HG03439 (cell line): Measurements from ENCODE around the gene FCGR2B.
"Not testable (repeated sequence)": the region's sequence is repeated elsewhere in the genome, so short reads cannot be mapped to it uniquely, and the experiment has no call there.

Source experiments
- ATAC-seq: cut with Tn5 transposase; IDR thresholded peaks from one replicate; pipeline ENCODE4 v1.9.1; 2021; ENCODE audit warnings: mild to moderate bottlenecking, moderate library complexity; ENCODE audit not compliant: unreplicated experiment

The FCGR2B gene

DNA sequence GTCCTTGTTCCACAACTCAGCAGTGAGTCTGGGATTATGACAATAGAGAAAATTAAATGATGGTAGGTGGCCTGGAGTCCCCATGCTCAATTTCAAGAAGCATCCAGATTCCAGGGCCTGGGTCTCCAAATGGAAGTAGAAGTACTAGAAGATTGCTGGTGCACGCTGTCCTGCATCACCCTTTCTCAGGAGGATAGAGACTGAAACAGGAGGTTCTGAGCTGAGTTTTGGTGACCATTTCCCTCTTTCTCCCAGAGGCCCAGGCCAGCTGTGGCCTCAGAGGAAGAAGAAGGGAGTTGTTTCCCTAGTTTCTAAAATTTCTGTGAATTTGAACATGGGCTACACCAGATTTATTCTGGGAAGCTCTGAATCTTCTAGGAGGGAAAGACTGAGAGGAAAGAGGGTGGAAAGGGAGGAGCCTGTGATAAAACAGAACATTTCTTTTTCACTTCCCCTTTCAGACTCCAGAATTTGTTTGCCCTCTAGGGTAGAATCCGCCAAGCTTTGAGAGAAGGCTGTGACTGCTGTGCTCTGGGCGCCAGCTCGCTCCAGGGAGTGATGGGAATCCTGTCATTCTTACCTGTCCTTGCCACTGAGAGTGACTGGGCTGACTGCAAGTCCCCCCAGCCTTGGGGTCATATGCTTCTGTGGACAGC is at the start of gene FCGR2B:
FCGR2B (plus strand) TSS at position 460 of the 656 bp plus-strand sequence; CDS start at position 559, 99 bp downstream.
- peak; percentile 65 for ATAC-seq

DNA sequence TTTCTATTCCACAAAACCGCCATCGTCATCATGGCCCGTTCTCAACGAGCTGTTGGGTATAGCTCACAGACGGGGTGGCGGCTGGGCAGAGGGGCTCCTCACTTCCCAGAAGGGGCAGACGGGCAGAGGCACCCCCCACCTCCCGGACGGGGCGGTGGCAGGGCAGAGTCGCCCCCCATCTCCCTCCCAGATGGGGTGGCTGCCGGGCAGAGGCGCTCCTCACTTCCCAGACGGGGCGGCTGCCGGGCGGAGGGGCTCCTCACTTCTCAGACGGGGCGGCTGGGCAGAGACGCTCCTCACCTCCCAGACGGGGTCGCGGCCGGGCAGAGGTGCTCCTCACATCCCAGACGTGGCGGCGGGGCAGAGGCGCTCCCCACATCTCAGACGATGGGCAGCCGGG is 46.5 kb upstream of the FCGR2B start:
- ATAC-seq, result not testable (repeated sequence)

DNA sequence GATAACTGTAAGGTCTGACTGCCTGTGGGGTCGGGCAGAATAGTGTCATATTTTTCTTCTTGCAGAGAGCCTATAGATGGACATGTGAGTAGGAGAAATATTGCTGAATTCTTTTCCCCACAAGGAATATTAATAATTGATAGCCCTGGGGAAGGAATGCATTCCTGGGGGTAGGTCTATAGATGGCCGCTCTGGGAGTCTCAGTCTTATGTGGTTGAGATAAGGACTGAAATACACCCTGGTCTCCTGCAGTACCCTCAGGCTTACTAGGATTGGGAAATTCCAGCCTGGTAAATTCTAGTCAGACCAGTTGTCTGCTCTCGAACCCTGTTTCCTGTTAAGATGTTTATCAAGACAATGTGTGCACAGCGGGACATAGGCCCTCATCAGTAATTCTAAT is 44.4 kb upstream of the FCGR2B start:
- ATAC-seq, result not testable (repeated sequence)

DNA sequence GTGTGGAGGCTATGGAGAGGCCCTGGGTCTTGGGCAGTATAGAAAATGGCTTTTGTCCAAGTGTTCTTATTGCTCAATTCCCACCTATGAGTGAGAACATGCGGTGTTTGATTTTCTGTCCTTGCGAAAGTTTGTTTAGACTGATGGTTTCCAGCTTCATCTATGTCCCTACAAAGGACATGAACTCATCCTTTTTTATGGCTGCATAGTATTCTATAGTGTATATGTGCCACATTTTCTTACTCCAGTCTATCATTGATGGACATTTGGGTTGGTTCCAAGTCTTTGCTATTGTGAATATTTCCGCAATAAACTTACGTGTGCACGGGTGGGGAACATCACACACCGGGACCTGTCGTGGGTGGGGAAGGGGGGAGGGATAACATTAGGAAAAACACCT is 42.5 kb upstream of the FCGR2B start:
- ATAC-seq, result not testable (repeated sequence)

DNA sequence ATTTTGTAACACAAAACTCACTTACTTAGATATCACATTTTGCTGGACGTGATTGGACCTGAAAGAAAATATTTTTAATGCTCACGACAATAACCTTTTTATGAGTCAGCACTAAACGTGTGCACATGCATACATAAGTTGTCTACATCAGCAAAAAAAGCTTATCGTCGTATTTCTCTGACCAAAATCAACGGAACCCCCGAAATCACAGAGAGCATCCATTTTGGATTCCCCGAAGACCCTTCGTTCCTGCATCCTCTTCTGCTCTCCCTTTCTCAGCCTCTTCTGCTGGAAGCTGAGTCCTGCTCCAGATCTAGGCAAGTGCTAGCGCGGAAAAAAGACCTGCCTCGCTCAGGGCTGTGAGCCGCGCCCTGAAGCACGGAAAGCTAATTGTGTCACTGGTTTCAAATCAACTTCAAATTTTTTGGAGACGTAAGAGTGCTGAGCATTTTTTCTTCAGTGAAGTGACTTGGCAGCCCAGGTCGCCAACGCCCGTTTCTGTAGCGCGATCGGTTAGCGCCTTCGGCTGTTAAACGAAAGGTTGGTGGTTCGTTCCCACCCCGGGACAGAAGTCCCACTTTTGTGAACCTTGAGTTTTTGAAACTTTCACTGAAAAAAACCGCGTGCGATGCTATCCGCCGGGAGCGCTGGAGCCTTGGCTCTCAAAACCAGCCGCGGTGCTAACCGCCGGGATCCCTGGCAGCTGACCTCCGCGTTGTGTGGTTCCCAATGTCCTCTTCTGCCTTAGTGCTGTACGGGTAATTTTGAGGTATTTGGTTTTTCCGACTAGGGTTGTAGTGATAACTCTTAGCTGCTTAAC is 41.6 kb upstream of the FCGR2B start:
- ATAC-seq, result peak; percentile 69

DNA sequence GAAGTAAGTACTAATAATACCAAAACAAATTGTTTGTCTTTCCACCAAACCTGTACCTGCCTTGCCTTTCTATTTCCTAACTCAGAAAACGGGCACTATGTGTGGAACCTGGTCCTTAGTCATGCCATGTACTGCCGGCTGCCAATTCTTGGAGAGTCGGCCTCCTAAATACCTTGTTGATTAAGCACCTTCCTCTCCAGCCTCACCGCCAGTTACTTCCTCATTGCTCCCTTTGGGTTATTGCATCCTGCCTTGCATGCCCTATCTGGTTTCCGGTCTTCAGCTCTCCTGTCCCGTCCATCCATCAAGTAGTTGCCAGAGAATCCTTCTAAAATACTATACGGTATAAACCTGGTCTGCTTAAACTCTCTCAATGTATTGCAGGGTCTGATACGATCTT is 40.9 kb upstream of the FCGR2B start:
- peak; percentile 16 for ATAC-seq

DNA sequence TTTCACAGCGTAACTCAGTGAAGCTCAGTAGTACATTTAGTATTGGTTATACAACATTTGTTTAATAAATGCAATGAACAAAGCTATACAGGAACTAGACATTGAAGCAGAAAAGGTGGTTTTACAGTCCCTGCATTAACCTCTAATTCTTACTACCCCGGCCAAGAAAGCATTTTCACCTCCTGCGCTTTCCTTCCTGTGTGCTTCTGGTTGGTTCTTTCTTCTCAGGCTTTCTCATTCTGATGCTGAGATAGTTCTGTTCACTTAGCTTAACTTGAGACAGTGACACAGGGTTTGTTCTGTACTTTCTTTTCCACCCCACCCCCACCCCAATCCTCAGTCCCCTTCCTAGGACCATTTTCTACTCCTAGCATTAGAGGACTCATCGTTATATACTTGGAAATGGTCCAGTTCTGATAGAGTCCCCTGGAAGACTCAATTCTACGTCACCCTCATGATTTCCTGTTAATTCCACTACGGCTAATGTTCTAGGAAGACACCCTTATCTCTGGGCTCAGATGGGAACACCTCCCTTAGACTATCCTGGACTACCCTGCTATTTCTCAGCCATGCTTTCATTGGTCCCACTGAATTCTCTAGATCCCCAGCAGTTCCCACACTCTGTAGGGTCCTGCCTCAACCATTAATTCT is 39.4 kb upstream of the FCGR2B start:
- ATAC-seq, result not testable (repeated sequence)

DNA sequence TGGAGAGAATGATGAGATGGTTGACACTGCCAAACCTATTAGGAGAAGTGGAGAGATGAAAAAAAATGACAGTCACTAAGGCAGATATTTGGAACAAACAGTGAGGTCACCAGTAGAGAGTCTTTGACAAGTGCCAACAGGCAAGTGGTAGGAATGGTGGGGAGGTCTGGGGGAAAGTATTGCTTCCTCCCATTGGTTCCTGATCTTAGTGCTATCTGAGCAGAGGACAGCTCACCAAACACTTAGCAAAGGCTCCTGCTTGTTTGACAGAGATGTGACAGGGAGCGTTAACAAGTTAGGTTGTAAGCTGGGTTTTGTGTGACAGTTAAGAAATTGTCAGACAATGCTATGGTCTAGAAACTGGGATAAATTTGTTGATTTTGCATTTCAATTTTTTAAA is 38.3 kb upstream of the FCGR2B start:
- not testable (repeated sequence) for ATAC-seq

DNA sequence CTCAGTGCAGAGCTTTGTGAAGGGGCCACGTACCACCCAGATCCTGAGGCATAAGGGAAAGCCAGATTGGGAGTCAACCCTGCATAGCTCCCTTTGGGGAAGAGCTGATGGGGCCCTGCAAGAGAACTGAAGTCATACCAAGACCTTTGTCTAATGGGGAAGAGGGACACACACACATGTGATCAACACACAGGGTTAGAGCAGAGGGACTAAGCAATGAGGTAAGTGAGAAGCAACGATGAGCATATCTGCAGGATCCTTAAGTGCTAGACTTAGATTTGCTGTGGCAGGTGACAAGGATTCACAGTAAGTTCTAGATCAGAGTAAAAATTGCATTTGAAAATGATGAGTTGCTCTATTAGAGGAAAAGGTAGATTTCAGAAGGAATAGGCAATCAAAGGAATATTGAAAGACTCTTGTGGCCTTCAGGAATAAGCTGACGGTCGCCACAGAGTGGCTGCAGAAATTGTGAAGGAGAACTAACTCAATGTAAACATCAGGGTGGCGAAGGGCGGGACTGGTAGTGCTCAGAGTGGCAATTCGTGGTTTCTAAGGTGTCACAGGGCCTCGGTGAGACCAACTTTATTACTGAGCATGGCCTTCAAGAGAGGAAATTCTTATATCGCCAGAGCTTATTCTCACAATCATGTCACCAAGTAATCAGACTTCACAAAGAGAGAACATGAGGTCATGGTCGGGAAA is 36.3 kb upstream of the FCGR2B start:
- not testable (repeated sequence) for ATAC-seq

DNA sequence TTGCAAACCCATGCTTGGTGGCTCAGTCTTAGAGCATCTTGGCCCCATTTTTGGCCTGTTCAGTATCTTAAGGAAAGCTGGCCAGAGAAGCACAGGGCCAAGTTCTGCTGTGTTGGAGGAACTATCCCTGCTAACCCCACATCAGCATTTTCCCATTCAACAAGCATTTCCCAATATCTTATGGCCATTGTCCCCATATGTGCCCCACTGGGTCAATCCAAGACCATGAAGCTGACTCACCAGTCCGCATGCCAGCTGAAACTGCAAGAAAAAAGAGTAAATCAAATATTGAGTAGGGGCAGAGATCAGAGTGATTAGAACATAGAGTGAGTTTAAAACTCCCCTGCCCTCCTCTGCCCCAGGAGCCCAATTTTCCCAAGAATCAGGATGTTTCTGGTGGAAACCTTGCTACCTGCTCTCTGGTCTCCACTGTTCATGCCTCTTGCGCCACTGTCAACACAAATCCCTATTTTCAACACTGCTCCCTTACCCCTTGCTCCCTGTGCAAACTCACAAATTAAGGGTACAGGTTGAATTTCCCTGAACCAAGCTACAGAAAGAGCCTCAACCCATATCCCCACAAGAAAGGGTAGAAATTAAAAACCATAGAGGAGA is 32.7 kb upstream of the FCGR2B start:
- not testable (repeated sequence) for ATAC-seq

DNA sequence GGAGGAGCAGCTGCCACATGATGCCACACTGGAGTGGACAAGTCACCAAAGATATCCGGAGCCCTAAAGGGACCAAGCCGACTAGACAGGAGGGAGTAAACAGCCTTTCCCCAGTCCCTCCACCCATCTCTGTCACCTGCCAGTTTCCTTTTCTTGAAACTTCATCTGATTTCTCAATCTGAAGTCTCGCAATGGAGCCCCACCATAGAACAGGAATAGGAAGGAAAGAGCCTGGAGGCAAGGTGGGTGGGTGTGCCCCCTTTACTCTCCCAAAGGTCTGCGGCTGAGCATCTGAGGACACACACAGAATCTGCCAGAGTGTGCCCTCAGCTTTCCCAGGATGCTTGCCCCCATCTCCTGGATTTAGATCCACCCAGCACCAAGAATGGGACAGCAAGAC is 31.9 kb upstream of the FCGR2B start, which contains the start of gene FCGR3B:
FCGR3B (minus strand) TSS at position 101 of the 400 bp plus-strand sequence; CDS start at position 19, 82 bp downstream.
- no peak for ATAC-seq

DNA sequence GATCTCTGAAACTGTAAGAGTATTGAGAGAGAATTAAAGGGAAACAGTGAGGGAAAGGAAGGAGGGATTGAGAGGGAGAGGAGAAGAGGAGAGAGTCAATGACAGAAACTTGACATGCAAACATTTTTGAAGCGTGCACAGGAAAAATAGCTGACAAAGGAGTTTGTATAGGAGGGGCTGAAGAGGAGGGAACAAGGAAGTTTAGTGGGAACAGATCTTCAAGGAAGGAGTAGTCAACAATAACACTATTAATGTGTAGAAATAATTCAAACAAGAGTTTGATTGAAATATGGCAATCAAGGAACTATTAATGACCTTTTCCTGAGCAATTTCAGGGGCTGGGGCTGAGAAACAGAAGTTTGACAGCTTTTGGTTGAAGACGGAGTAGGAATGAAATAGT is 27.9 kb upstream of the FCGR2B start:
- not testable (repeated sequence) for ATAC-seq

DNA sequence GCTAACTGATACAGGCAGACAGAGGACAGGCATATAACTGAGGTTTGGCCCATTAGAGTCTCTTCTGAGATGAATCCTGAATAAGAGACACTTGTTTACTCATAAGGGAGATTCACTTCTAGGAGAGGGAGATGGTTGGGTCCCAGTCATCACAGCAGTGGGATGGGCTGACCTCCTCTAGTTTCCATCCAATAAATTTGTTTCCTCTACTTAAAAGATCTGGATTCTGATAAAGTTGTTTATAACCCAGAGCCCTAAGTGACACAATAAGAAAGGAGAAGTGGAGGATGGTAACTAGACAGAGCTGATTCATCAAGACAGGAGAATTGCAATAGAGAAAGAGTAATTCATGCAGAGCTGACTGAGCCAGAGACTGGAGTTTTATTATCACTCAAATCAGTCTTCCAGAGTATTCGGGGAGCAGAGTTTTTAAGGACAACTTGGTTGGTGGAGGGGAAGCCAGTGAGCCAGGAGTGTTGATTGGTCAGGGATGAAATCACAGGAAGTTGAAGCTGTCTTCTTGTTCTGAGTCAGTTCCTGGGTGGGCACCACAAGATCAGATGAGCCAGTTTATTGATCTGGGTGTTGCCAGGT is 26.7 kb upstream of the FCGR2B start:
- not testable (repeated sequence) for ATAC-seq

DNA sequence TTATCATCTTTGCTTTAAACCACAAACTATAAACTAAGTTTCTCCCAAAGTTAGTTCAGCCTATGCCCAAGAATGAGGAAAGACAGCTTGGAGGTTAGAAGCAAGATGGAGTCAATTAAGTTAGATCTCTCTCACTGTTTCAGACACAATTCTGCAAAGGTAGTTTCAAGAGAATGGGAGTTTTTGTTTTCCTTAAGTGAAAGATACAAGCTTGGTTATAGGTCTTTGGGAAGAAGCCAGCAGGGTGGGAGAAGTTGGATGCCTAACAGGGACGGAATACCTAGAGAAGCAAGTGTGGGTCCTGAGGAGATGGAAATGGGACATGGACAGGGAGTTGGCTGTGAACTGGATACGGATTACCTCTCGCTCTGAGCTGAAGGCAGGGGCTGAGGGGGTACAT is 26.0 kb upstream of the FCGR2B start:
- not testable (repeated sequence) for ATAC-seq

DNA sequence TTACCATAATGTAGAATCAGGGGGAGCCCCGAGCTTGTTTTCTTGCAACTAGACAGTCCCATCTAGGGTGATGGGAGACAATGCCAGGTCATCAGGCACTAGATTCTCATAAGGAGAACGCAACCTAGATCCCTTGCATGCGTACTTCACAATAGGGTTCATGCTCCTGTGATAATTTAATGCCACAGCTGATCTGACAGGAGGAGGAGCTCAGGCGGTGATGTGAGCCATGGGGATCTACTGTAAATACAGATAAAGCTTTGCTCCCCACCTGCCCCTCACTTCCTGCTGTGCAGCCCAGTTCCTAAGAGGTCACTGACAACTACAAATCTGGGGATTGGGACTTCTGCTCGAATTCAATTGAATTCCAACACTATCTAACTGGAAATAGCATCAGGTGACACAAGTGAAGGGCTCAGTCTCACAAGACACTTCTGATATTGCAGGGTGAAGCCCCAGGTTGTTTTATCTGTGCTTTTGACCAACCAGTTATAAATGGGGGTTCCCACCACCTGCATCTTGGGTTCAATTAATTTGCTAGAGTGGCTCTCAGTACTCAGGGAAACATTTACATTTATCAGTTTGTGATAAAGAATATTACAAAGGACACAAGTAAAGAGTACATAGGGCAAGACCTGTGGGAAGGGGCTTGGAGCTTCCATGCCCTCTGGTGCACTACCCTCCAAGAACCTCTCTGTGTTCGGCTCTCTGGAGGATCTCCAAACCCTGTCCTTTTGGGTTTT is 24.5 kb upstream of the FCGR2B start:
- not testable (repeated sequence) for ATAC-seq

DNA sequence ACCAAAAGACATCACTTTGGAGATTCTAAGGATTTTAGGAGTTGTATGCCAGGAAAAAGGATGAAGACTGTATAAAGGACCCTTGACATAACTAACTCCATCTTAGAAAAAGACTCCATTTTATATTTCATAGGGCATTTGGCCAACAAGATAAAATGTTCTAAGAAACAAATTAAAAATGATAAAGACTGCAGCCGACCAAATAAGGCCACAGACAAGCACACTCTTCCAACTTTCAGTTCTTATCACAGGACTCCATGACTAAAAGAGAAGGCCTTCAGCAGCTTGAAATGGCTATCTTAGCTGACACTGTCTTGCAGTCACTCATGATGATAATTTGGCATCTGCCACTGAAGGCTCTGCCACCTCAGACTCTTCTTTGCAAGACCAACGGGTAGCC is 23.7 kb upstream of the FCGR2B start:
- ATAC-seq, result not testable (repeated sequence)

DNA sequence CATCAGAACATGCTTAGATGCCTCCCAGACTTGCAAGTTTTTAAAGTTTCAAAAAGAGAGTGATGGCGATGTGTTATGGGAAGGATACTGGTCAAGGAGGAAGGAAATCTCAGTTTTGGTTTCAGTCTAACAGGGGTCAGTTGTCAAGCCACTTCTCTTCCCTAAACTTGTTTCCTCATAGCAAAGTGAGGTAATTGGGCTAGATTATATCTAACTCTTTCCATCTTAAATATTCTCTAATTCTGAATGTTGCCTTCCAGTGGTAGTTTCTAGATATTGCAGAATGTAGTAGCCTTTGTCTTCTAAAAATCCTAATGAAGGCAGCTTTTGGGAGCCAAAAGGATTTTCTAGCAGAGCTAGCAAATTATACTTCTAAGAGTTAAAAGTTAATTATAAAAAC is 20.2 kb upstream of the FCGR2B start:
- ATAC-seq, result not testable (repeated sequence)

DNA sequence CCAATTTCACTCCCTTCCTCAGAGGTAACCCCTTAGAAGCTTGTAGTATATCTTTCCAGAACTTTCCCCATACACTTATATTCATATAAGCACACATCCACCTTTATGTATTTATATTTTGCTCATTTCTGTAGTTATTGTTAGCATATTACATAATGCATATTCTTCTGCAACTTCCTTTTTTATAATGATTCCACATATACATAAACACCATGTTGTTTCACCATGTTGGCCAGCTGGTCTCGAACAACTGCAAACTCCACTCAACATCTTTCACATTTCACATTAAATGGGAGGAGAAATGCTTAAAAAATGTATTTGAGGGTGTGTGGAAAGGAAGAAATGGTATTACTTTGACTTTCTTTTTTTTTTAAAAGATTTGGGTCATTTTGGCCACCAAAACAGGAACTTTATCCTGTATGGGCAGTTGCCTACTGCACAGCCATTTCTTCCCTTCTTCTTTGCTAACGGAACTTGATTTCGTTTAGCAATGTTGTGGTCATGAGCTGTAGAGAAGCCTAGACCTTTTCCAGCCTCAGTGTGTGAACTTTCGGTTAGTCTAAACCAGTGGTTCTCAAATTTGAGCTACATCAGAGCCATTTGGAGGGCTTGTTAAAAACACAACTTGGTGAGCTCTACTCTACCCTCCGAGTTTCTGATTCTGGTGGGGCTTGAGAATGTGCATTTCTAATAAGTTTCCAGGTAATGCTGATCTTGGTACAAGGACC is 19.3 kb upstream of the FCGR2B start:
- ATAC-seq, result not testable (repeated sequence)

DNA sequence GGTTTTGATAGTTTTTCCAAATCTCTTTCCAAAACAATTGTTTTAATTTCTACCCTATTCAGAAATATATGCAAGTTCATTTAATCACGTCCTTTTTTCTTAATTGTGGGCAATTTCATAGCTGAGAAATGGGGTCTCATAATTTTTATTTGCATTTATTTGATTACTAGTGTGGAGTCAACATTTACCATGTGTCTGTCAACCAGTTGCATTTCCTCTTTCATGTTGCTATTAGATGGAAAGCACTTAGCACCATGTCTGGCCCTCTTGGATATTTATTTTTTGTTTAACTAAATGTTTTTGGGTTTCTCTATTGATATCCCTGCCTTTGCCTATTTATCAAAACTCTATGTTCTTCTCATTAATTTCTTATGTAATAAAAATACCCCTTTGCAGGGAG is 18.1 kb upstream of the FCGR2B start:
- not testable (repeated sequence) for ATAC-seq
